Measurements from ENCODE around the gene ARHGAP31.

DNA sequence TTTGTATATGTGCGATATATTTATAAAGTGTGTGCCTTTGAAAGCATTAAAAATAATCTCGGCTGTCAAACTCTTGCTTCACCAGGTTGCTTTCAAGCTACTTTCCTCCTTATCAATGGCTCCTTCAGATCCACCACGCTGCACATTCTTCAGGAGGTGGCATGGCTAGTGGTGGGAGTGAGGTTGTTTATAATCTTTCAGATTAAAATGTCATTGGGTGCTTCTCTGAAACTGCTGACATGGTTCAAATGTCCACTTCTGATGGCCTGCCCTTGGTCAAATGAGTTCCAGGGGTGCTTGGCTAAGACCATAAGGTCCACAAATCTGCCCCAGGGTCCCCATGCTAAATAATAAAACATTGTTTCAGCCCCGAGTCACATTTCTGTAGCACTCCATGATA lies 36.7 kb downstream of the ARHGAP31 start:
- no peak for TF ChIP-seq CTCF (IDR thresholded peaks at IDR 0.05 in 4 of 5, conservative IDR thresholded peaks at IDR 0.05 in 1 of 5)
- no peak for TF ChIP-seq POLR2A (IDR thresholded peaks at IDR 0.05)
